GM23248 (cell line): Measurements from ENCODE around the gene PARP15. TPM values are rescaled to one million over a fixed set of nuclear protein-coding genes. Genes with fewer than 3 reads are reported as not detected.

Experiments used
- DNase-seq: peaks from one replicate; pipeline ENCODE4 v3.0.0-alpha.2; 2015
- H2AFZ ChIP-seq: fragments of 200-600 bp; sonication (generic); 2 replicates; pipeline ENCODE4 v1.6.1; 2016; ENCODE audit warnings: antibody characterized with exemption
- H3F3A ChIP-seq: fragments of 200-600 bp; sonication (generic); 2 replicates; pipeline ENCODE4 v1.6.1; 2016; ENCODE audit warnings: mild to moderate bottlenecking, antibody characterized with exemption, mixed run types; ENCODE audit not compliant: insufficient read depth
- H3K27ac ChIP-seq: fragments of 200-600 bp; sonication (generic); 2 replicates; pipeline ENCODE4 v1.5.1; 2016; ENCODE audit warnings: mild to moderate bottlenecking
- H3K27me3 ChIP-seq: fragments of 200-600 bp; sonication (generic); replicated peaks from 2 replicates; pipeline ENCODE4 v1.6.1; 2016; ENCODE audit warnings: mild to moderate bottlenecking; ENCODE audit not compliant: insufficient read depth
- H3K36me3 ChIP-seq: fragments of 200-600 bp; sonication (generic); 2 replicates; pipeline ENCODE4 v1.6.1; 2016; ENCODE audit warnings: low read depth, mild to moderate bottlenecking
- H3K4me1 ChIP-seq: fragments of 200-600 bp; sonication (generic); 2 replicates; pipeline ENCODE4 v1.6.1; 2016; ENCODE audit warnings: mild to moderate bottlenecking; ENCODE audit not compliant: insufficient read depth
- H3K4me2 ChIP-seq: fragments of 200-600 bp; sonication (generic); one replicate; pipeline ENCODE4 v1.6.1; 2016; ENCODE audit warnings: mild to moderate bottlenecking; ENCODE audit not compliant: unreplicated experiment
- H3K4me3 ChIP-seq: fragments of 200-600 bp; sonication (generic); 2 replicates; pipeline ENCODE4 v1.5.1; 2016; ENCODE audit warnings: mild to moderate bottlenecking
- H3K79me2 ChIP-seq: fragments of 200-600 bp; sonication (generic); 2 replicates; pipeline ENCODE4 v1.6.1; 2016; ENCODE audit warnings: mild to moderate bottlenecking; ENCODE audit not compliant: insufficient read depth
- H3K9ac ChIP-seq: fragments of 200-600 bp; sonication (generic); 2 replicates; pipeline ENCODE4 v1.6.1; 2016; ENCODE audit warnings: mild to moderate bottlenecking
- H3K9me2 ChIP-seq: fragments of 200-600 bp; sonication (generic); 2 replicates; pipeline ENCODE4 v1.6.1; 2016; ENCODE audit warnings: mixed run types, mild to moderate bottlenecking, moderate library complexity; ENCODE audit not compliant: insufficient read depth
- H3K9me3 ChIP-seq: fragments of 200-600 bp; sonication (generic); one replicate; pipeline ENCODE4 v1.6.1; 2017; ENCODE audit warnings: low read depth
- H4K20me1 ChIP-seq: fragments of 200-600 bp; sonication (generic); 2 replicates; pipeline ENCODE4 v1.6.0; 2016; ENCODE audit not compliant: insufficient read depth
- EZH2 ChIP-seq: fragments of 200-600 bp; sonication (generic); IDR thresholded peaks from 2 replicates; pipeline ENCODE4 v1.6.1; 2018; ENCODE audit warnings: antibody characterized with exemption, mild to moderate bottlenecking; ENCODE audit not compliant: insufficient read depth, poor library complexity, severe bottlenecking
- EZH2phosphoT487 ChIP-seq: fragments of 200-600 bp; sonication (generic); IDR thresholded peaks from 2 replicates; pipeline ENCODE4 v1.6.1; 2018; ENCODE audit warnings: antibody characterized with exemption, moderate library complexity, mild to moderate bottlenecking, low read depth; ENCODE audit not compliant: insufficient read depth
- WGBS, 2 experiments: methylation state at CpG; one replicate each; pipeline ENCODE4 v1.1.6; 2015 to 2017; ENCODE audit warnings: low lambda C conversion rate in 2 of 2, low coverage in 1 of 2; ENCODE audit errors: missing lambda C conversion rate in 2 of 2; 5-methylcytosine and 5-hydroxymethylcytosine counted together
- in situ Hi-C: fragments of 300-500 bp; cut with MboI; formaldehyde crosslinking; loops from 2 replicates; pipeline ENCODE4 v1.15.0; 2020
- polyA plus RNA-seq: library from polyadenylated mRNA; unstranded; fragments of >200 nt; fragmentation: Nextera tagmentation; extraction: Ambion mirVana; gene quantifications from 2 replicates; pipeline ENCODE4 v1.2.1, GENCODE V29; 2016
- total RNA-seq: library from RNA; depleted of rRNA; stranded (reverse); fragments of >200 nt; shearing (Covaris generic); gene quantifications from 2 replicates; pipeline ENCODE4 v1.2.3, GENCODE V29; 2014

Gene PARP15
- total and polyA plus RNA-seq, 2 experiments from 2014 or later = under 0.01 to 0.29 TPM

DNA sequence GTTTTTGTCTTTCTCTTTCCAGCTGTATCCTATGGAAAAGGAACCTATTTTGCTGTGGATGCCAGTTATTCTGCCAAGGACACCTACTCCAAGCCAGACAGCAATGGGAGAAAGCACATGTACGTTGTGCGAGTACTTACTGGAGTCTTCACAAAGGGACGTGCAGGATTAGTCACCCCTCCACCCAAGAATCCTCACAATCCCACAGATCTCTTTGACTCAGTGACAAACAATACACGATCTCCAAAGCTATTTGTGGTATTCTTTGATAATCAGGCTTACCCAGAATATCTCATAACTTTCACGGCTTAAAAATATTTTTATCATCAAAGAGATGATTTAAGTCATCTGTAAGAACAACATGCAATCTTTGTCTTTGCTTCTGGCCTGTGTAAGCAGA lies 58.3 kb downstream of the PARP15 start:
- in situ Hi-C loops = no loop called here
- Histone ChIP-seq H3F3A (no peaks in the 10 kb centered on the region), H3K4me2 (no peak overlapping the region), H3K27me3 (0 out of 2 replicates have a peak, but pooled peaks cover 6% of the 10 kb centered on the region), H3K27ac (no peak overlapping the region), H3K4me1 (peaks cover 4% of the 10 kb centered on the region; the same call in 1 of the 2 replicates), H3K79me2 (no peaks in the 10 kb centered on the region), H3K36me3 (no peaks in the 10 kb centered on the region), H2AFZ (no peak overlapping the region), H3K9ac (no peak overlapping the region), H3K9me3 (no peaks in the 10 kb centered on the region), H4K20me1 (no peaks in the 10 kb centered on the region), H3K9me2 (no peaks in the 10 kb centered on the region), H3K4me3 (no peak overlapping the region)
- WGBS, 2 experiments = 57 to 62% methylated on average over 5 of the region's 5 CpGs
- TF ChIP-seq EZH2 = no peak
- no peak for TF ChIP-seq EZH2phosphoT487
- peak; percentile 39 for DNase-seq

DNA sequence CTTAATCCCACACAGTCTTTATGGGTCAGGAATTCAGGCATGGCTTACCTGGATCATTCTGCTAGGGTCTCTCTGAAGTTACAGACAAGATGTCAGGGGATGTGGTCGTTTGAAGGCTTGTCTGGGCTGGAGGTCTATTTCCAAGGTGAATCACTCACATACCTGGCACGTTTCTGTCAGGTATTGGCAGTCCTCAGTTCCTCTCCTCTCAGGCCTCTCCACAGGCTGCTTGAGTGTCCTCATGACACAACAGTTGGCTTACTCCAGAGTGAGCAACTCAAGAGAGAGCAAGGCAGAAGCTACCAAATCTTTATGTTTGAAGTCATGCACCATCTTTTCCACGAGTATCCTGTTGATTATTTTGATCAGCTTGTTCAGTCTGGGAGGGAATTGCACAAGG lies 59.2 kb downstream of the PARP15 start:
- H3K4me3 ChIP-seq = no peak overlapping the region
- no peak overlapping the region for H3K27ac ChIP-seq
- H3K9me2 ChIP-seq = no peaks in the 10 kb centered on the region
- no peaks in the 10 kb centered on the region for H3K9me3 ChIP-seq
- in situ Hi-C loops = no loop called here
- DNase-seq = no peak
- no peak overlapping the region for H2AFZ ChIP-seq
- H3K4me1 ChIP-seq = peaks cover 4% of the 10 kb centered on the region; the same call in 1 of the 2 replicates
- TF ChIP-seq EZH2phosphoT487 (no peak), EZH2 (no peak)
- 0 out of 2 replicates have a peak, but pooled peaks cover 2% of the 10 kb centered on the region for H3K27me3 ChIP-seq
- no peak overlapping the region for H3K9ac ChIP-seq
- no peaks in the 10 kb centered on the region for H3K36me3 ChIP-seq
- H3K79me2 ChIP-seq = no peaks in the 10 kb centered on the region
- WGBS, 2 experiments = 23 to 29% methylated on average over 3 of the region's 3 CpGs
- H3K4me2 ChIP-seq = no peak overlapping the region
- H4K20me1 ChIP-seq = no peaks in the 10 kb centered on the region
- H3F3A ChIP-seq = no peaks in the 10 kb centered on the region

DNA sequence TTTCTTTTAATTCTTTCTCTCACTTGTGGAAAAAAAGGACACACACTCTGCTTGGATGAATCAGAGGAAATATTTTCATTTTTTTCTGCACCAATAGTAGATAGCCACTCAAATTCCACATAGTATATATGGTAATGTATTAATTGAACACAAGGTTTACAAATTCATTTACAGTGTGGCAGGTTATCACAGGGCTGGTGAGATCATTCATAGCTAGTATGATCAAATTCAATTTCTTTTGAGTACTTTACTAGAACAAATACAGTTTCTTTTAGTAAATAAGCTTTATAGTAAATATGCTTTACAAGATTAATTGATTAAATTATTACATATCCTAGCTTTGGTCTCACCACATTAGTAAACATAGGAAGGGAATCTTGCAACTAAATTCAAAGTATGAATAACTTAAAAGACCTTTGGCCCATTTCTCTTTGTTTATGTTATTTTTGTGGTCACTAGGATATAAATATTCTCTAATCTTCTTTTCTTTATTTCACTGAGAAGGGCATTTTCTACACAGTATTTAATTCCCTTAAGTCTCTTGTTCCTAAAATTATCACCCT lies 63.1 kb downstream of the PARP15 start:
- in situ Hi-C loops = no loop called here
- Histone ChIP-seq H3F3A (no peaks in the 10 kb centered on the region), H3K9ac (no peak overlapping the region), H2AFZ (no peak overlapping the region), H3K27ac (no peak overlapping the region), H3K79me2 (no peaks in the 10 kb centered on the region), H3K4me3 (no peak overlapping the region), H3K4me1 (peaks cover 4% of the 10 kb centered on the region; the same call in 1 of the 2 replicates), H3K9me2 (no peaks in the 10 kb centered on the region), H3K27me3 (no peaks in the 10 kb centered on the region), H3K36me3 (no peaks in the 10 kb centered on the region), H3K9me3 (no peaks in the 10 kb centered on the region), H3K4me2 (no peak overlapping the region), H4K20me1 (no peaks in the 10 kb centered on the region)
- no peak for DNase-seq
- TF ChIP-seq EZH2phosphoT487 (no peak), EZH2 (no peak)

DNA sequence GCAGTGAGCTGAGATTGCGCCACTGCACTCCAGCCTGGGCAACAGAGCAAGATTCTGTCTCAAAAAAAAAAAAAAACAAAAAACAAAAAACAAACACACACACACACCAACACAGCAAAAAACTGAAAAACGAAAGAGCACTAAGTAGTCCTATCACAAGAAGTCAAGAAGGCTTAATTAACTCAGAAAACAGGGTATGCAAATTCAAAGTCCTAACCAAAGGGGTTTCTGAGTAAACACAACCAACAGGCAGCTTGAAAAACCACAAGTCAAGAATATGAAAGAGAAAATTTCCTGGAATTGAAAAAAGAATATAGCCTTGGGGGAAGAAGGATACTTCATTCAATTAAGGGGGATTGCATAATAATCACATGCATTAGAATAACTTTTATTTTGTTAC lies 65.5 kb downstream of the PARP15 start:
- Histone ChIP-seq H3K9ac (no peak overlapping the region), H3K9me3 (no peaks in the 10 kb centered on the region), H3K27ac (no peak overlapping the region), H2AFZ (no peak overlapping the region), H4K20me1 (no peaks in the 10 kb centered on the region), H3K27me3 (no peaks in the 10 kb centered on the region), H3K4me2 (no peak overlapping the region), H3F3A (no peaks in the 10 kb centered on the region), H3K79me2 (no peaks in the 10 kb centered on the region), H3K4me1 (no peaks in the 10 kb centered on the region), H3K9me2 (no peaks in the 10 kb centered on the region), H3K36me3 (no peaks in the 10 kb centered on the region), H3K4me3 (no peak overlapping the region)
- TF ChIP-seq EZH2phosphoT487 = no peak
- no peak for TF ChIP-seq EZH2
- 37 to 40% methylated on average over 2 of the region's 2 CpGs for WGBS, 2 experiments
- in situ Hi-C loops = no loop called here
- no peak for DNase-seq
